Neural cell (in vitro differentiated cells): Measurements from ENCODE around the gene EDNRA. TPM values are rescaled to one million over a fixed set of nuclear protein-coding genes. Genes with fewer than 3 reads are reported as not detected.

Experiments
- H2AFZ ChIP-seq: fragments of 200-600, 300-800 bp; sonication (generic), shearing (Covaris generic); 2 replicates; pipeline ENCODE4 v1.6.0; 2014; ENCODE audit warnings: low read depth, mild to moderate bottlenecking, antibody characterized with exemption, low read length, moderate library complexity
- H3F3A ChIP-seq: fragments of 200-600 bp; shearing (Covaris generic); 2 replicates; pipeline ENCODE4 v1.6.1; 2016; ENCODE audit warnings: mild to moderate bottlenecking, moderate library complexity, mixed read lengths, antibody characterized with exemption, low read length; ENCODE audit not compliant: insufficient read depth, poor library complexity, severe bottlenecking
- H3K27ac ChIP-seq: fragments of 200-600, 300-800 bp; sonication (generic), shearing (Covaris generic); 2 replicates; pipeline ENCODE4 v1.5.1; 2014; ENCODE audit warnings: mild to moderate bottlenecking, low read length, moderate library complexity
- H3K27me3 ChIP-seq: fragments of 300-800, 200-600 bp; sonication (generic), shearing (Covaris generic); 2 replicates; pipeline ENCODE4 v1.6.0; 2014; ENCODE audit warnings: mild to moderate bottlenecking, low read depth, low read length, moderate library complexity; ENCODE audit not compliant: insufficient read depth
- H3K36me3 ChIP-seq: fragments of 300-800, 200-600 bp; sonication (generic), shearing (Covaris generic); 2 replicates; pipeline ENCODE4 v1.5.1; 2014; ENCODE audit warnings: mild to moderate bottlenecking, antibody characterized with exemption, low read length, moderate library complexity; ENCODE audit not compliant: insufficient read depth
- H3K4me2 ChIP-seq: fragments of 300-800, 200-600 bp; sonication (generic), shearing (Covaris generic); 2 replicates; pipeline ENCODE4 v1.6.0; 2014; ENCODE audit warnings: mild to moderate bottlenecking, low read length
- H3K4me3 ChIP-seq: fragments of 300-800, 200-600 bp; sonication (generic), shearing (Covaris generic); 2 replicates; pipeline ENCODE4 v1.5.1; 2014; ENCODE audit warnings: mild to moderate bottlenecking, low read length, moderate library complexity
- H3K79me2 ChIP-seq: fragments of 200-600 bp; shearing (Covaris generic); replicated peaks from 2 replicates; pipeline ENCODE4 v1.6.0; 2014; ENCODE audit warnings: mild to moderate bottlenecking, low read length, moderate library complexity; ENCODE audit not compliant: insufficient read depth
- H3K9ac ChIP-seq: fragments of 300-800, 200-600 bp; sonication (generic), shearing (Covaris generic); 2 replicates; pipeline ENCODE4 v1.6.1; 2016; ENCODE audit warnings: mild to moderate bottlenecking, low read length, mixed read lengths
- H3K9me2 ChIP-seq: fragments of 200-600 bp; shearing (Covaris generic); 2 replicates; pipeline ENCODE4 v1.6.1; 2016; ENCODE audit warnings: mild to moderate bottlenecking, low read length, mixed read lengths; ENCODE audit not compliant: insufficient read depth
- H3K9me3 ChIP-seq: fragments of 200-600, 300-800 bp; sonication (generic), shearing (Covaris generic); 2 replicates; pipeline ENCODE4 v1.6.1; 2016; ENCODE audit warnings: mild to moderate bottlenecking, mixed run types, low read length, moderate library complexity, mixed read lengths
- H4K20me1 ChIP-seq: fragments of 200-600 bp; shearing (Covaris generic); 2 replicates; pipeline ENCODE4 v1.6.1; 2016; ENCODE audit warnings: mild to moderate bottlenecking, mixed run types; ENCODE audit not compliant: insufficient read depth
- CTCF ChIP-seq: fragments of 450-650 bp; IDR thresholded peaks from 2 replicates; pipeline ENCODE4 v1.5.1; 2014; ENCODE audit warnings: antibody characterized with exemption, mild to moderate bottlenecking, moderate library complexity; ENCODE audit not compliant: poor library complexity, severe bottlenecking
- EP300 ChIP-seq: fragments of 450-650 bp; conservative IDR thresholded peaks from 2 replicates; pipeline ENCODE4 v1.6.1; 2014; ENCODE audit warnings: antibody characterized with exemption, mild to moderate bottlenecking, moderate library complexity; ENCODE audit not compliant: poor library complexity, severe bottlenecking
- EZH2 ChIP-seq: fragments of 200-600, 300-800 bp; shearing (Covaris generic), sonication (generic); IDR thresholded peaks from 2 replicates; pipeline ENCODE4 v1.6.1; 2014; ENCODE audit warnings: antibody characterized with exemption, low read length, borderline replicate concordance, mild to moderate bottlenecking; ENCODE audit not compliant: insufficient read depth, poor library complexity, severe bottlenecking
- MXI1 ChIP-seq: fragments of 450-650 bp; conservative IDR thresholded peaks from 2 replicates; pipeline ENCODE4 v1.6.1; 2014; ENCODE audit warnings: antibody characterized with exemption, mild to moderate bottlenecking; ENCODE audit not compliant: poor library complexity, severe bottlenecking
- POLR2AphosphoS5 ChIP-seq: IDR thresholded peaks from 2 replicates; pipeline ENCODE4 v1.6.1; 2012
- RAD21 ChIP-seq: fragments of 450-650 bp; conservative IDR thresholded peaks from 2 replicates; pipeline ENCODE4 v1.6.1; 2014; ENCODE audit warnings: antibody characterized with exemption, mild to moderate bottlenecking, moderate library complexity
- REST ChIP-seq: IDR thresholded peaks from 2 replicates; pipeline ENCODE4 v1.6.1; 2012; ENCODE audit warnings: borderline replicate concordance
- SMC3 ChIP-seq: fragments of 450-650 bp; conservative IDR thresholded peaks from 2 replicates; pipeline ENCODE4 v1.6.1; 2014; ENCODE audit warnings: antibody characterized with exemption, mild to moderate bottlenecking, moderate library complexity; ENCODE audit not compliant: poor library complexity
- TAF1 ChIP-seq: IDR thresholded peaks from 2 replicates; pipeline ENCODE4 v1.6.1; 2012; ENCODE audit warnings: low read depth
- polyA plus RNA-seq: library from polyadenylated mRNA; depleted of rRNA; stranded (reverse); fragments of >200 nt; gene quantifications from 2 replicates; pipeline ENCODE4 v1.2.3, GENCODE V29; 2014

Gene EDNRA
- polyA plus RNA-seq, 1 donor from 2014 or later = 0.19 TPM

- no peak overlapping the region for H3K9ac ChIP-seq
- H3K79me2 ChIP-seq = no peaks in the 10 kb centered on the region
- no peak overlapping the region for H3K4me2 ChIP-seq
- H3K9me2 ChIP-seq = no peaks in the 10 kb centered on the region
- no peak for TF ChIP-seq MXI1
- TF ChIP-seq SMC3 = peak; percentile 84
- peak; percentile 80 for TF ChIP-seq CTCF
- peak; percentile 85 for TF ChIP-seq RAD21
- no peak for TF ChIP-seq TAF1
- no peak for TF ChIP-seq REST
- TF ChIP-seq EP300 = no peak
- no peak for TF ChIP-seq EZH2
- TF ChIP-seq POLR2AphosphoS5 = no peak
- no peaks in the 10 kb centered on the region for H4K20me1 ChIP-seq
- H3K4me3 ChIP-seq = no peak overlapping the region
- H3F3A ChIP-seq = no peaks in the 10 kb centered on the region
- H2AFZ ChIP-seq = no peak overlapping the region
- H3K36me3 ChIP-seq = no peaks in the 10 kb centered on the region
- no peak overlapping the region for H3K27ac ChIP-seq
- H3K27me3 ChIP-seq = no peaks in the 10 kb centered on the region
- no peaks in the 10 kb centered on the region for H3K9me3 ChIP-seq
Observed at GRCh38 chr4:147590249-147590920, 109.5 kb downstream of the EDNRA start.

- Histone ChIP-seq H3K4me3 (no peak overlapping the region), H3K27ac (no peak overlapping the region), H3F3A (no peaks in the 10 kb centered on the region), H3K4me2 (no peak overlapping the region), H3K36me3 (no peaks in the 10 kb centered on the region), H3K79me2 (no peaks in the 10 kb centered on the region), H3K9me3 (no peaks in the 10 kb centered on the region), H3K27me3 (no peaks in the 10 kb centered on the region), H2AFZ (no peak overlapping the region), H3K9me2 (no peaks in the 10 kb centered on the region), H3K9ac (no peak overlapping the region), H4K20me1 (no peaks in the 10 kb centered on the region)
- TF ChIP-seq EZH2 (no peak), MXI1 (no peak), EP300 (no peak), REST (no peak), POLR2AphosphoS5 (no peak), RAD21 (no peak), SMC3 (no peak), CTCF (no peak), TAF1 (no peak)
Observed at GRCh38 chr4:147591106-147591505, 110.2 kb downstream of the EDNRA start.
